HG03045 (cell line): ENCODE measurements around the gene NAPB.

Experiments
- ATAC-seq: cut with Tn5 transposase; IDR thresholded peaks from one replicate; pipeline ENCODE4 v1.9.1; 2021; ENCODE audit warnings: mild to moderate bottlenecking, moderate library complexity; ENCODE audit not compliant: unreplicated experiment

The NAPB gene

GRCh38 chr20:23438661-23439060 is 17.4 kb upstream of the NAPB start:
- no peak for ATAC-seq

- no peak for ATAC-seq
Measured at GRCh38 chr20:23437126-23437899, 16.0 kb upstream of the NAPB start.

GRCh38 chr20:23436681-23437080 is 15.4 kb upstream of the NAPB start:
- no peak for ATAC-seq

- no peak for ATAC-seq
Measured at GRCh38 chr20:23435626-23436539, 14.6 kb upstream of the NAPB start.

- ATAC-seq = no peak
Measured at GRCh38 chr20:23434521-23435313, 13.4 kb upstream of the NAPB start.

- ATAC-seq = no peak
Measured at GRCh38 chr20:23433628-23434027, 12.3 kb upstream of the NAPB start.

GRCh38 chr20:23425129-23425528 is 3.8 kb upstream of the NAPB start:
- no peak for ATAC-seq

GRCh38 chr20:23419995-23420901 is 1.0 kb downstream of the NAPB start:
- ATAC-seq = no peak

- ATAC-seq = no peak
Measured at GRCh38 chr20:23419657-23419994, 1.7 kb downstream of the NAPB start.

- no peak for ATAC-seq
Measured at GRCh38 chr20:23417861-23418260, 3.4 kb downstream of the NAPB start.

- ATAC-seq = no peak
Measured at GRCh38 chr20:23415959-23416583, 5.2 kb downstream of the NAPB start.

- no peak for ATAC-seq
Measured at GRCh38 chr20:23415555-23415954, 5.7 kb downstream of the NAPB start.

GRCh38 chr20:23414526-23415188 is 6.6 kb downstream of the NAPB start:
- no peak for ATAC-seq

GRCh38 chr20:23413862-23414422 is 7.3 kb downstream of the NAPB start:
- ATAC-seq = no peak

GRCh38 chr20:23412026-23412425 is 9.3 kb downstream of the NAPB start:
- no peak for ATAC-seq

- no peak for ATAC-seq
Measured at GRCh38 chr20:23410916-23411695, 10.2 kb downstream of the NAPB start.

- ATAC-seq = no peak
Measured at GRCh38 chr20:23409800-23410199, 11.5 kb downstream of the NAPB start.

GRCh38 chr20:23408957-23409356 is 12.3 kb downstream of the NAPB start:
- ATAC-seq = no peak
